Glutamatergic neuron (in vitro differentiated cells): ENCODE data around the gene KRTAP5-7. TPM values are rescaled to one million over a fixed set of nuclear protein-coding genes. Genes with fewer than 3 reads are reported as not detected.

Experiments
- DNase-seq: peaks from one replicate; pipeline ENCODE4 v3.0.0; 2022
- H3K27ac Mint-ChIP-seq: one replicate; pipeline ENCODE4 v1.8.0; 2020; ENCODE audit warnings: mild to moderate bottlenecking, mixed read lengths, inconsistent platforms; ENCODE audit not compliant: unreplicated experiment
- H3K27me3 Mint-ChIP-seq: one replicate; pipeline ENCODE4 v1.8.0; 2020; ENCODE audit warnings: mild to moderate bottlenecking, moderate library complexity, mixed read lengths, inconsistent platforms; ENCODE audit not compliant: unreplicated experiment
- H3K36me3 Mint-ChIP-seq: one replicate; pipeline ENCODE4 v1.8.0; 2020; ENCODE audit warnings: mild to moderate bottlenecking, mixed read lengths, inconsistent platforms; ENCODE audit not compliant: unreplicated experiment
- H3K4me1 Mint-ChIP-seq: one replicate; pipeline ENCODE4 v1.8.0; 2020; ENCODE audit warnings: mild to moderate bottlenecking, low read depth, mixed read lengths, inconsistent platforms; ENCODE audit not compliant: unreplicated experiment
- H3K4me3 Mint-ChIP-seq: one replicate; pipeline ENCODE4 v1.8.0; 2020; ENCODE audit warnings: mild to moderate bottlenecking, mixed read lengths, inconsistent platforms; ENCODE audit not compliant: unreplicated experiment
- H3K9me3 Mint-ChIP-seq: one replicate; pipeline ENCODE4 v1.8.0; 2020; ENCODE audit warnings: mild to moderate bottlenecking, moderate library complexity, mixed read lengths, inconsistent platforms; ENCODE audit not compliant: unreplicated experiment
- CTCF ChIP-seq: fragments of 200-600 bp; sonication (generic); IDR thresholded peaks from one replicate; pipeline ENCODE4 v1.5.0; 2021; ENCODE audit not compliant: partially characterized antibody, unreplicated experiment
- total RNA-seq: library from RNA; stranded (reverse); fragmentation: NEBNext Ultra II Directional; extraction: Animal tissue kit (Norgen Biotek cat#: 25700); gene quantifications from one replicate; pipeline ENCODE4 v1.2.1, GENCODE V29; 2021; ENCODE audit not compliant: unreplicated experiment

Gene KRTAP5-7
- total RNA-seq, 1 donor from 2014 or later = not detected

DNA sequence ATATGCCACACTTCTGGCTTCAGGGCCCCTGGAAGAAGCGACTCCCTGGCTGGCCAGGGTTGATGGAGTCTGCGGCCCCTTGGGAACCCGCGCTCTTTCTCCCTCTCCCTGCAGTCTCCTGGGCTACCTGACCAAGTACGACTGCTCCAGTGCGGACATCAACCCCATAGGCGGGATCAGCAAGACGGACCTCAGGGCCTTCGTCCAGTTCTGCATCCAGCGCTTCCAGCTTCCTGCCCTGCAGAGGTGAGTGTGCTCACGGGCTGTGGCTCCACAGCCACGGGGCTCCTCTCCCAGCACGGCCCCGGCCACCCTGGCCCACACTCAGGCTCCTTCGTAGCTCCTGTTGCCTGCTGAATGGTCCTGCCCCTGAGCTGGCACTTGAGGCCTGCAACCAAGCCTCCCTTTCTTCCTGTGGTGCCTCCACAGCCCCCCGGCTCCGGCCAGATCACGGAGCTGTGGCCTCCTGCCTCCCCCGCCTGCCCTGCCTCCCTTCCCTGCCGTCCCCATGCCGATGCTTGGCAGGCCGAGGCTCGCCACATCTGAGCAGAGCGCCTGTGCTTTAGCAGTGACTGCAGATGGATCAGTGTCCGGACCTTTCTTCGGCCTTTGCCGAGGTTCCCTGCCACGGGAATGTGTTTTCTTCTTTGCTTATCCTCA lies 36.2 kb upstream of the KRTAP5-7 start:
- H3K27ac Mint-ChIP-seq = no peak overlapping the region

GRCh38 chr11:71491531-71491930 lies 35.5 kb upstream of the KRTAP5-7 start:
- Mint-ChIP-seq H3K4me3 (no peak overlapping the region), H3K27ac (no peak overlapping the region), H3K9me3 (peaks cover 8% of the 10 kb centered on the region), H3K36me3 (peaks cover 18% of the 10 kb centered on the region), H3K4me1 (peaks cover 3% of the 10 kb centered on the region), H3K27me3 (peaks cover 2% of the 10 kb centered on the region)
- TF ChIP-seq CTCF = no peak
- DNase-seq = no peak

More for the DNA sequence above, 36.2 kb upstream of the KRTAP5-7 start:
- Mint-ChIP-seq H3K9me3 (peaks cover 8% of the 10 kb centered on the region), H3K36me3 (peaks cover 22% of the 10 kb centered on the region), H3K4me1 (peaks cover 3% of the 10 kb centered on the region), H3K4me3 (no peak overlapping the region), H3K27me3 (peaks cover 2% of the 10 kb centered on the region)
- DNase-seq = no peak
- TF ChIP-seq CTCF = no peak

- Mint-ChIP-seq H3K27me3 (peaks cover 2% of the 10 kb centered on the region), H3K9me3 (peaks cover 8% of the 10 kb centered on the region), H3K36me3 (peaks cover 20% of the 10 kb centered on the region), H3K4me3 (no peak overlapping the region), H3K4me1 (peaks cover 3% of the 10 kb centered on the region), H3K27ac (no peak overlapping the region)
- no peak for DNase-seq
- TF ChIP-seq CTCF = no peak
These were observed 35.1 kb upstream of the KRTAP5-7 start for GRCh38 chr11:71491940-71492339.

- Mint-ChIP-seq H3K36me3 (peaks cover 29% of the 10 kb centered on the region), H3K27me3 (peaks cover 3% of the 10 kb centered on the region), H3K4me1 (no peaks in the 10 kb centered on the region), H3K9me3 (peaks cover 2% of the 10 kb centered on the region), H3K4me3 (no peak overlapping the region), H3K27ac (no peak overlapping the region)
- TF ChIP-seq CTCF = no peak
- DNase-seq = no peak
These were observed 31.5 kb upstream of the KRTAP5-7 start for GRCh38 chr11:71495286-71496230.

- peak overlapping the region; percentile 12 for H3K27ac Mint-ChIP-seq
- H3K9me3 Mint-ChIP-seq = peaks cover 2% of the 10 kb centered on the region
- H3K36me3 Mint-ChIP-seq = peaks cover 27% of the 10 kb centered on the region
- no peak for DNase-seq
- TF ChIP-seq CTCF = no peak
- no peak overlapping the region for H3K4me3 Mint-ChIP-seq
- no peaks in the 10 kb centered on the region for H3K4me1 Mint-ChIP-seq
- peaks cover 3% of the 10 kb centered on the region for H3K27me3 Mint-ChIP-seq
These were observed 30.6 kb upstream of the KRTAP5-7 start for GRCh38 chr11:71496421-71496820.
